GM13977 (cell line): ENCODE measurements around the gene EGR1.
A peak's percentile ranks its signal among the peaks of the same experiment; 100 is the strongest.

Experiments used
- DNase-seq: peaks from one replicate; pipeline ENCODE4 v3.0.0; 2012; ENCODE audit warnings: low spot score
- CTCF ChIP-seq: IDR thresholded peaks from 2 replicates; pipeline ENCODE4 v1.5.1; 2012; ENCODE audit warnings: mild to moderate bottlenecking, control low read depth; ENCODE audit not compliant: insufficient read depth; ENCODE audit errors: extremely low read depth, missing control alignments
- in situ Hi-C: fragments of 300-500 bp; cut with MboI; formaldehyde crosslinking; loops from one replicate; pipeline ENCODE4 v1.12.0; 2022; ENCODE audit warnings: low sequenced_read_pairs, low pct_unique_long_range_greater_than_20kb, mixed read lengths, inconsistent platforms; ENCODE audit not compliant: unreplicated experiment

EGR1 gene

GRCh38 chr5:138444774-138445546, 20.3 kb upstream of the EGR1 start:
- peak; percentile 9 for DNase-seq
- in situ Hi-C loops = loop anchor here (10.0 kb wide), 1 partner anchor 60 kb away; no protein-coding TSS in a partner anchor
- no peak for TF ChIP-seq CTCF

GRCh38 chr5:138445547-138446271, 19.6 kb upstream of the EGR1 start:
- TF ChIP-seq CTCF = no peak
- no peak for DNase-seq
- in situ Hi-C loops = loop anchor here (10.0 kb wide), 1 partner anchor 59 kb away; no protein-coding TSS in a partner anchor

- in situ Hi-C loops = loop anchor here (10.0 kb wide), 1 partner anchor 57 kb away; no protein-coding TSS in a partner anchor
- no peak for TF ChIP-seq CTCF
- no peak for DNase-seq
These were observed 17.2 kb upstream of the EGR1 start for GRCh38 chr5:138448070-138448469.

- TF ChIP-seq CTCF = no peak
- in situ Hi-C loops = loop anchor here (10.0 kb wide), 1 partner anchor 56 kb away; no protein-coding TSS in a partner anchor
These were observed 16.5 kb upstream of the EGR1 start for GRCh38 chr5:138448481-138449398.

GRCh38 chr5:138449501-138450239, 15.6 kb upstream of the EGR1 start:
- DNase-seq = peak; percentile 94
- TF ChIP-seq CTCF = peak; percentile 94
- in situ Hi-C loops = loop anchor here (10.0 kb wide), 1 partner anchor 55 kb away; no protein-coding TSS in a partner anchor

More at GRCh38 chr5:138448481-138449398, 16.5 kb upstream of the EGR1 start:
- DNase-seq = no peak
